Liver (tissue), 9 donors: ENCODE results near the gene PGAM4. TPM values are rescaled to one million over a fixed set of nuclear protein-coding genes. Genes with fewer than 3 reads are reported as not detected.
"Not testable (repeated sequence)": the region's sequence is repeated elsewhere in the genome, so short reads cannot be mapped to it uniquely, and the experiment has no call there.

ENCODE experiments used
- DNase-seq: peaks from one replicate; pipeline ENCODE4 v3.0.0-alpha.2; 2017; ENCODE audit warnings: low spot score
- H3K27ac ChIP-seq, 2 donors: one replicate each; pipeline ENCODE4 v1.7.0; 2013; ENCODE audit warnings: inconsistent platforms in 2 of 2, low read length in 2 of 2, control low read depth in 1 of 2, low read depth in 1 of 2, mild to moderate bottlenecking in 1 of 2
- H3K27me3 ChIP-seq, 4 donors: one replicate each; pipeline versions ENCODE4 v1.6.1 to v1.7.0; 2013; ENCODE audit warnings: low read length in 3 of 4, inconsistent platforms in 1 of 4, mild to moderate bottlenecking in 1 of 4, moderate library complexity in 1 of 4; ENCODE audit not compliant: control insufficient read depth in 4 of 4, insufficient read depth in 4 of 4
- H3K36me3 ChIP-seq, 4 donors: one replicate each; pipeline versions ENCODE4 v1.6.1 to v1.7.0; 2013; ENCODE audit warnings: low read length in 3 of 4, mild to moderate bottlenecking in 3 of 4, low read depth in 1 of 4, moderate library complexity in 1 of 4; ENCODE audit not compliant: control insufficient read depth in 4 of 4, insufficient read depth in 3 of 4
- H3K4me1 ChIP-seq, 4 donors: one replicate each; pipeline versions ENCODE4 v1.6.1 to v1.7.0; 2013; ENCODE audit warnings: low read length in 3 of 4, mild to moderate bottlenecking in 3 of 4, moderate library complexity in 1 of 4; ENCODE audit not compliant: control insufficient read depth in 4 of 4, insufficient read depth in 4 of 4
- H3K4me3 ChIP-seq, 3 donors: one replicate each; pipeline versions ENCODE4 v1.6.1 to v1.7.0; 2013; ENCODE audit warnings: low read length in 3 of 3, control low read depth in 1 of 3, low read depth in 1 of 3, mild to moderate bottlenecking in 1 of 3
- H3K9ac ChIP-seq, 2 donors: one replicate each; pipeline ENCODE4 v1.7.0; 2013; ENCODE audit warnings: low read length in 2 of 2, mild to moderate bottlenecking in 2 of 2, moderate library complexity in 2 of 2, control low read depth in 1 of 2, low read depth in 1 of 2
- H3K9me3 ChIP-seq, 4 donors: one replicate each; pipeline versions ENCODE4 v1.6.1 to v1.7.0; 2013; ENCODE audit warnings: low read length in 3 of 4; ENCODE audit not compliant: control insufficient read depth in 4 of 4
- FOXA1 ChIP-seq: IDR thresholded peaks from 2 replicates; pipeline ENCODE4 v1.6.1; 2016; ENCODE audit warnings: antibody characterized with exemption
- HNF4A ChIP-seq, 2 donors: conservative IDR thresholded peaks; 2 replicates each; pipeline ENCODE4 v1.6.1; 2016; ENCODE audit warnings: antibody characterized with exemption in 2 of 2, mild to moderate bottlenecking in 2 of 2
- MAX ChIP-seq: IDR thresholded peaks from 2 replicates; pipeline ENCODE4 v1.6.1; 2016; ENCODE audit warnings: antibody characterized with exemption
- NR2F2 ChIP-seq: IDR thresholded peaks from 2 replicates; pipeline ENCODE4 v1.6.1; 2016; ENCODE audit warnings: antibody characterized with exemption
- RAD21 ChIP-seq, 2 donors: IDR thresholded peaks; 2 replicates each; pipeline ENCODE4 v1.6.1; 2016; ENCODE audit warnings: antibody characterized with exemption in 2 of 2, mild to moderate bottlenecking in 2 of 2
- REST ChIP-seq: IDR thresholded peaks from 2 replicates; pipeline ENCODE4 v1.6.1; 2016; ENCODE audit warnings: antibody characterized with exemption, mild to moderate bottlenecking
- RXRA ChIP-seq, 2 donors: IDR thresholded peaks; 2 replicates each; pipeline ENCODE4 v1.6.1; 2017 to 2018; ENCODE audit warnings: antibody characterized with exemption in 2 of 2, mild to moderate bottlenecking in 1 of 2
- TAF1 ChIP-seq: conservative IDR thresholded peaks from 2 replicates; pipeline ENCODE4 v1.6.1; 2016; ENCODE audit warnings: antibody characterized with exemption, mild to moderate bottlenecking
- YY1 ChIP-seq: IDR thresholded peaks from 2 replicates; pipeline ENCODE4 v1.6.1; 2016; ENCODE audit warnings: antibody characterized with exemption, mild to moderate bottlenecking
- ZBTB33 ChIP-seq: IDR thresholded peaks from 2 replicates; pipeline ENCODE4 v1.6.1; 2016; ENCODE audit warnings: antibody characterized with exemption
- WGBS: extraction: QIAGEN DNeasy Blood & Tissue Kit; methylation state at CpG from one replicate; pipeline ENCODE4 v1.1.7; 2013; 5-methylcytosine and 5-hydroxymethylcytosine counted together
- polyA plus RNA-seq, 2 donors: library from polyadenylated mRNA; stranded (reverse) in 1 of 2; unstranded in 1 of 2; fragments of 200-250 nt in 1 of 2; fragments of >200 nt in 1 of 2; fragmentation: Nextera tagmentation in 1 of 2; extraction: Ambion mirVana in 1 of 2; gene quantifications; one replicate each; pipeline versions ENCODE4 v1.2.1 to v1.2.3, GENCODE V29; 2013 to 2015
- total RNA-seq, 2 donors: library from RNA; depleted of rRNA; stranded (reverse); fragments of >200 nt; gene quantifications; one replicate each; pipeline ENCODE4 v1.2.3, GENCODE V29; 2014
- donor health status: healthy.
- donor health status: healthy.
- donor health status: healthy.
- donor health status: healthy.
- donor health status: healthy.

The PGAM4 gene
- total and polyA plus RNA-seq, 4 donors = not detected

- no peak for TF ChIP-seq ZBTB33
These were observed 45.0 kb downstream of the PGAM4 start (continued) for GRCh38 chrX:77924320-77924859.

GRCh38 chrX:77922787-77923186 lies 46.7 kb downstream of the PGAM4 start:
- no peak for DNase-seq
- no peak overlapping the region for H3K4me3 ChIP-seq
- H3K9me3 ChIP-seq = no peaks in the 10 kb centered on the region
- H3K27ac ChIP-seq = no peak overlapping the region
- no peak overlapping the region for H3K9ac ChIP-seq
- no peak for TF ChIP-seq RAD21 (IDR thresholded peaks at IDR 0.05)
- TF ChIP-seq NR2F2 = no peak
- TF ChIP-seq REST = no peak
- TF ChIP-seq YY1 = no peak
- no peak for TF ChIP-seq FOXA1
- no peak for TF ChIP-seq HNF4A (conservative IDR thresholded peaks at IDR 0.05)
- TF ChIP-seq MAX = no peak
- no peak for TF ChIP-seq RXRA (IDR thresholded peaks at IDR 0.05)
- TF ChIP-seq ZBTB33 = no peak
- TF ChIP-seq TAF1 = no peak
- no peaks in the 10 kb centered on the region for H3K4me1 ChIP-seq
- no peaks in the 10 kb centered on the region for H3K36me3 ChIP-seq
- no peaks in the 10 kb centered on the region for H3K27me3 ChIP-seq

GRCh38 chrX:77919370-77919769 lies 50.1 kb downstream of the PGAM4 start:
- not testable (repeated sequence) for H3K9ac ChIP-seq, H3K9me3 ChIP-seq, H3K36me3 ChIP-seq, H3K27ac ChIP-seq, H3K27me3 ChIP-seq, H3K4me3 ChIP-seq, DNase-seq, H3K4me1 ChIP-seq
- WGBS = 76% methylated on average over 6 of the region's 6 CpGs
